CD8-positive, alpha-beta memory T cell (primary cell): ENCODE data around the gene SLC29A3. TPM values are rescaled to one million over a fixed set of nuclear protein-coding genes. Genes with fewer than 3 reads are reported as not detected.
"Not testable (repeated sequence)": the region's sequence is repeated elsewhere in the genome, so short reads cannot be mapped to it uniquely, and the experiment has no call there.

Source experiments
- CTCF ChIA-PET: fragments of 350-600 bp; sonication (Branson Sonifier 250); formaldehyde crosslinking; loops from one replicate; lab custom pipeline; 2021; ENCODE audit warnings: antibody characterized with exemption; lab: Charles Lee
- POLR2A ChIA-PET: fragments of 350-600 bp; sonication (Branson Sonifier 250); formaldehyde crosslinking; loops from one replicate; lab custom pipeline; 2021; ENCODE audit warnings: antibody characterized with exemption; lab: Charles Lee
- DNase-seq, 5 donors: peaks; one replicate each; pipeline versions ENCODE4 v3.0.0 to v3.0.0-alpha.2; 2020 to 2022; ENCODE audit warnings: mixed read lengths in 1 of 5
- H3K27ac ChIP-seq: one replicate; pipeline ENCODE4 v1.7.0; 2013; ENCODE audit warnings: low read depth, mild to moderate bottlenecking, low read length, moderate library complexity
- H3K27me3 ChIP-seq: 2 replicates; pipeline ENCODE4 v1.7.0; 2013; ENCODE audit warnings: low read length, mild to moderate bottlenecking; ENCODE audit not compliant: insufficient read depth, poor library complexity, severe bottlenecking
- H3K36me3 ChIP-seq: 2 replicates; pipeline ENCODE4 v1.7.0; 2013; ENCODE audit warnings: mild to moderate bottlenecking, low read length, moderate library complexity; ENCODE audit not compliant: insufficient read depth
- H3K4me1 ChIP-seq: 2 replicates; pipeline ENCODE4 v1.7.0; 2013; ENCODE audit warnings: mild to moderate bottlenecking, low read length, moderate library complexity; ENCODE audit not compliant: insufficient read depth
- H3K4me3 ChIP-seq: 2 replicates; pipeline ENCODE4 v1.7.0; 2013; ENCODE audit warnings: mild to moderate bottlenecking, low read length
- H3K9me3 ChIP-seq: 2 replicates; pipeline ENCODE4 v1.7.0; 2013; ENCODE audit warnings: mild to moderate bottlenecking, low read length
- H3K27ac Mint-ChIP-seq, 8 donors: one replicate each; pipeline ENCODE4 v1.8.0; 2020 to 2021; ENCODE audit warnings: mixed read lengths in 8 of 8, mild to moderate bottlenecking in 6 of 8, inconsistent platforms in 3 of 8, moderate library complexity in 3 of 8
- H3K27me3 Mint-ChIP-seq, 2 donors: one replicate each; pipeline ENCODE4 v1.8.0; 2020 to 2021; ENCODE audit warnings: mixed read lengths in 2 of 2, mild to moderate bottlenecking in 1 of 2, moderate library complexity in 1 of 2
- H3K36me3 Mint-ChIP-seq, 3 donors: one replicate each; pipeline ENCODE4 v1.8.0; 2020 to 2021; ENCODE audit warnings: mixed read lengths in 3 of 3, inconsistent platforms in 1 of 3, mild to moderate bottlenecking in 1 of 3
- H3K4me1 Mint-ChIP-seq, 3 donors: one replicate each; pipeline ENCODE4 v1.8.0; 2020 to 2021; ENCODE audit warnings: mixed read lengths in 3 of 3, inconsistent platforms in 1 of 3, mild to moderate bottlenecking in 1 of 3
- H3K4me3 Mint-ChIP-seq, 7 donors: one replicate each; pipeline ENCODE4 v1.8.0; 2020 to 2021; ENCODE audit warnings: mixed read lengths in 7 of 7, mild to moderate bottlenecking in 6 of 7, moderate library complexity in 4 of 7, inconsistent platforms in 2 of 7
- H3K9me3 Mint-ChIP-seq, 5 donors: one replicate each; pipeline ENCODE4 v1.8.0; 2020 to 2022; ENCODE audit warnings: mixed read lengths in 5 of 5, mild to moderate bottlenecking in 3 of 5, moderate library complexity in 2 of 5, inconsistent platforms in 1 of 5
- polyA plus RNA-seq: library from polyadenylated mRNA; unstranded; fragments of 300-500 nt; fragmentation: Illumina TruSeq; gene quantifications from one replicate; pipeline ENCODE4 v1.2.3, GENCODE V29; 2021
- total RNA-seq, 2 experiments: library from RNA; stranded (reverse); gene quantifications; one replicate each; pipeline ENCODE4 v1.2.3, GENCODE V29; 2021

The SLC29A3 gene
- total and polyA plus RNA-seq, 3 experiments from 2014 or later, result 6.0 to 11.0 (median 8.2) TPM

- no peak overlapping the region for H3K4me3 Mint-ChIP-seq
- Histone ChIP-seq H3K4me1 (no peaks in the 10 kb centered on the region), H3K4me3 (no peak overlapping the region), H3K36me3 (no peaks in the 10 kb centered on the region), H3K27me3 (no peaks in the 10 kb centered on the region), H3K27ac (no peak overlapping the region), H3K9me3 (no peaks in the 10 kb centered on the region)
- no peak for DNase-seq
- H3K4me1 Mint-ChIP-seq, result no peaks in the 10 kb centered on the region
- no peak overlapping the region for H3K27ac Mint-ChIP-seq
- POLR2A ChIA-PET, result no interaction called here
- no peaks in the 10 kb centered on the region for H3K9me3 Mint-ChIP-seq
- H3K36me3 Mint-ChIP-seq, result no peaks in the 10 kb centered on the region
- CTCF ChIA-PET, result interaction anchor here (1.6 kb wide), 1 partner anchor 602 kb away, joined by 4 read pairs; no protein-coding TSS in a partner anchor
- peaks cover 13 to 19% of the 10 kb centered on the region in 2 donors for H3K27me3 Mint-ChIP-seq
These were observed 25.5 kb upstream of the SLC29A3 start for GRCh38 chr10:71293446-71294084.

GRCh38 chr10:71294091-71294561 is 24.9 kb upstream of the SLC29A3 start:
- no peak overlapping the region for H3K27ac ChIP-seq
- no peaks in the 10 kb centered on the region for H3K4me1 Mint-ChIP-seq
- H3K9me3 Mint-ChIP-seq, result no peaks in the 10 kb centered on the region
- no peak overlapping the region for H3K4me3 ChIP-seq
- ChIA-PET CTCF (no interaction called here), POLR2A (no interaction called here)
- H3K4me1 ChIP-seq, result no peaks in the 10 kb centered on the region
- no peaks in the 10 kb centered on the region for H3K27me3 ChIP-seq
- no peak overlapping the region for H3K27ac Mint-ChIP-seq
- H3K36me3 ChIP-seq, result no peaks in the 10 kb centered on the region
- no peaks in the 10 kb centered on the region for H3K9me3 ChIP-seq
- H3K36me3 Mint-ChIP-seq, result no peaks in the 10 kb centered on the region
- H3K27me3 Mint-ChIP-seq, result peaks cover 13 to 21% of the 10 kb centered on the region in 2 donors
- H3K4me3 Mint-ChIP-seq, result peak overlapping the region in 1 of 7 donors; percentile 24
- no peak for DNase-seq

GRCh38 chr10:71294856-71295255 is 24.2 kb upstream of the SLC29A3 start:
- Mint-ChIP-seq H3K4me1 (no peaks in the 10 kb centered on the region), H3K27me3 (peaks cover 12 to 26% of the 10 kb centered on the region in 2 donors), H3K4me3 (no peak overlapping the region), H3K36me3 (no peaks in the 10 kb centered on the region), H3K9me3 (no peaks in the 10 kb centered on the region), H3K27ac (no peak overlapping the region)
- CTCF ChIA-PET, result no interaction called here
- Histone ChIP-seq H3K27me3 (no peaks in the 10 kb centered on the region), H3K9me3 (no peaks in the 10 kb centered on the region), H3K4me1 (no peaks in the 10 kb centered on the region), H3K36me3 (no peaks in the 10 kb centered on the region), H3K4me3 (no peak overlapping the region), H3K27ac (no peak overlapping the region)
- POLR2A ChIA-PET, result no interaction called here
- DNase-seq, result no peak

GRCh38 chr10:71295641-71296040 is 23.4 kb upstream of the SLC29A3 start:
- DNase-seq, result peak in 1 of 5 donors; percentile 19
- no peaks in the 10 kb centered on the region for H3K36me3 ChIP-seq
- CTCF ChIA-PET, result no interaction called here

GRCh38 chr10:71296086-71296485 is 23.0 kb upstream of the SLC29A3 start:
- ChIA-PET CTCF (no interaction called here), POLR2A (no interaction called here)
- no peak overlapping the region for H3K27ac Mint-ChIP-seq
- peaks cover 12 to 29% of the 10 kb centered on the region in 2 donors for H3K27me3 Mint-ChIP-seq
- H3K4me3 Mint-ChIP-seq, result no peak overlapping the region
- Histone ChIP-seq H3K9me3 (no peaks in the 10 kb centered on the region), H3K4me1 (no peaks in the 10 kb centered on the region), H3K27me3 (no peaks in the 10 kb centered on the region), H3K4me3 (no peak overlapping the region), H3K27ac (no peak overlapping the region), H3K36me3 (no peaks in the 10 kb centered on the region)
- H3K4me1 Mint-ChIP-seq, result no peaks in the 10 kb centered on the region
- DNase-seq, result peak in 1 of 5 donors; percentile 23
- no peaks in the 10 kb centered on the region for H3K36me3 Mint-ChIP-seq
- H3K9me3 Mint-ChIP-seq, result no peaks in the 10 kb centered on the region

More at GRCh38 chr10:71295641-71296040, 23.4 kb upstream of the SLC29A3 start:
- Mint-ChIP-seq H3K27ac (no peak overlapping the region), H3K9me3 (no peaks in the 10 kb centered on the region), H3K27me3 (peaks cover 12 to 29% of the 10 kb centered on the region in 2 donors), H3K4me3 (no peak overlapping the region), H3K36me3 (no peaks in the 10 kb centered on the region), H3K4me1 (no peaks in the 10 kb centered on the region)
- POLR2A ChIA-PET, result no interaction called here
- no peaks in the 10 kb centered on the region for H3K9me3 ChIP-seq
- H3K27ac ChIP-seq, result no peak overlapping the region
- H3K4me1 ChIP-seq, result no peaks in the 10 kb centered on the region
- H3K27me3 ChIP-seq, result no peaks in the 10 kb centered on the region
- no peak overlapping the region for H3K4me3 ChIP-seq

GRCh38 chr10:71296811-71297210 is 22.2 kb upstream of the SLC29A3 start:
- H3K27ac ChIP-seq, H3K27me3 ChIP-seq, H3K4me3 ChIP-seq, H3K27ac Mint-ChIP-seq, H3K9me3 ChIP-seq, H3K4me1 ChIP-seq, H3K4me1 Mint-ChIP-seq, H3K36me3 ChIP-seq, CTCF ChIA-PET, POLR2A ChIA-PET, H3K4me3 Mint-ChIP-seq, H3K9me3 Mint-ChIP-seq, H3K36me3 Mint-ChIP-seq: not testable (repeated sequence)
- H3K27me3 Mint-ChIP-seq, result peaks cover 12 to 29% of the 10 kb centered on the region in 2 donors
- peak in 1 of 5 donors; percentile 22 for DNase-seq

- Histone ChIP-seq H3K36me3 (no peaks in the 10 kb centered on the region), H3K27me3 (no peaks in the 10 kb centered on the region), H3K9me3 (no peaks in the 10 kb centered on the region), H3K4me1 (no peaks in the 10 kb centered on the region), H3K4me3 (no peak overlapping the region), H3K27ac (no peak overlapping the region)
- ChIA-PET POLR2A (no interaction called here), CTCF (no interaction called here)
- peaks cover 15 to 34% of the 10 kb centered on the region in 2 donors for H3K27me3 Mint-ChIP-seq
- H3K9me3 Mint-ChIP-seq, result no peaks in the 10 kb centered on the region
- H3K4me1 Mint-ChIP-seq, result no peaks in the 10 kb centered on the region
- peak in 1 of 5 donors; percentile 29 for DNase-seq
- no peak overlapping the region for H3K4me3 Mint-ChIP-seq
- H3K36me3 Mint-ChIP-seq, result no peaks in the 10 kb centered on the region
- no peak overlapping the region for H3K27ac Mint-ChIP-seq
These were observed 21.7 kb upstream of the SLC29A3 start for GRCh38 chr10:71297343-71297742.

GRCh38 chr10:71299071-71299785 is 19.8 kb upstream of the SLC29A3 start:
- CTCF ChIA-PET, result no interaction called here

More at GRCh38 chr10:71299071-71299785, 19.8 kb upstream of the SLC29A3 start:
- H3K4me3 Mint-ChIP-seq, result no peak overlapping the region
- H3K27me3 Mint-ChIP-seq, result peaks cover 15 to 41% of the 10 kb centered on the region in 2 donors
- no peak overlapping the region for H3K27ac Mint-ChIP-seq
- H3K27ac ChIP-seq, result no peak overlapping the region
- H3K36me3 ChIP-seq, result no peaks in the 10 kb centered on the region
- no peaks in the 10 kb centered on the region for H3K9me3 ChIP-seq
- no peaks in the 10 kb centered on the region for H3K27me3 ChIP-seq
- POLR2A ChIA-PET, result no interaction called here
- H3K4me1 Mint-ChIP-seq, result no peaks in the 10 kb centered on the region
- no peaks in the 10 kb centered on the region for H3K9me3 Mint-ChIP-seq
- H3K4me3 ChIP-seq, result no peak overlapping the region
- no peaks in the 10 kb centered on the region for H3K4me1 ChIP-seq
- DNase-seq, result peak in 1 of 5 donors; percentile 28
- H3K36me3 Mint-ChIP-seq, result no peaks in the 10 kb centered on the region
